GM10266 (cell line): ENCODE measurements around the gene EIPR1.
"Not testable (repeated sequence)": the region's sequence is repeated elsewhere in the genome, so short reads cannot be mapped to it uniquely, and the experiment has no call there.

Experiments
- DNase-seq: peaks from one replicate; pipeline ENCODE4 v3.0.0; 2012; ENCODE audit errors: extremely low spot score
- CTCF ChIP-seq: IDR thresholded peaks from 2 replicates; pipeline ENCODE4 v1.5.1; 2012; ENCODE audit warnings: mild to moderate bottlenecking, low read depth; ENCODE audit not compliant: control insufficient read depth, insufficient read depth; ENCODE audit errors: missing control alignments

Gene EIPR1

GRCh38 chr2:3287896-3288295 is 89.7 kb downstream of the EIPR1 start:
- TF ChIP-seq CTCF = no peak
- DNase-seq = no peak

GRCh38 chr2:3286646-3287036 is 91.0 kb downstream of the EIPR1 start:
- not testable (repeated sequence) for DNase-seq

GRCh38 chr2:3285901-3286645 is 91.5 kb downstream of the EIPR1 start:
- TF ChIP-seq CTCF = no peak
- no peak for DNase-seq

GRCh38 chr2:3284657-3285630 is 92.7 kb downstream of the EIPR1 start:
- TF ChIP-seq CTCF = no peak
- no peak for DNase-seq

GRCh38 chr2:3283876-3284656 is 93.6 kb downstream of the EIPR1 start:
- not testable (repeated sequence) for DNase-seq

GRCh38 chr2:3283206-3283605 is 94.4 kb downstream of the EIPR1 start:
- TF ChIP-seq CTCF = no peak
- no peak for DNase-seq

GRCh38 chr2:3282056-3282998 is 95.3 kb downstream of the EIPR1 start:
- no peak for DNase-seq
- no peak for TF ChIP-seq CTCF
